Stimulated activated CD8-positive, alpha-beta memory T cell treated with anti-CD3 and anti-CD28 coated beads, Interleukin-15, amount 100 ng/mL, for 4 hours (primary cell): ENCODE measurements around the gene TSPAN6.

Source experiments
- DNase-seq, 2 donors: peaks; one replicate each; pipeline ENCODE4 v3.0.0-alpha.2; 2020; ENCODE audit warnings: low read depth in 2 of 2

TSPAN6 gene

DNA sequence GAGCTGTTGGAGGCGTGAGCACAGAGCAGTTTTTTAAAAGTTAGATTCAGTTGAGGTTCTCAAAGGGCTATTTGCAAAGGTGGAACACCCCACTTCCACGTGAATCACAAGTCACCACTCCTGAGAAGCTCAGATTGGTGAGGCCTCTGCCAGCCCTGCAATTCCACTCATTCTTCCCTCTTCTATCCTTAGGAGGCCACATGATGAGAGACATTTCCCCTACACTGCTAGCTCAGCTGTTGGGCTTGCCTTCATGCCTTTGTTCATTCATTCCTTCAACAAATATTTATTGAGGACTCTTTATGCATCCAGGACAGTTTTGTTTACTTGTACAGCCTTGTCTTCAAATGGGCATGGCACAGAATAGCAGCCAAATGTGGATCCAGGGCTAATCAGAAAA lies 11.1 kb upstream of the TSPAN6 start:
- DNase-seq = no peak

DNA sequence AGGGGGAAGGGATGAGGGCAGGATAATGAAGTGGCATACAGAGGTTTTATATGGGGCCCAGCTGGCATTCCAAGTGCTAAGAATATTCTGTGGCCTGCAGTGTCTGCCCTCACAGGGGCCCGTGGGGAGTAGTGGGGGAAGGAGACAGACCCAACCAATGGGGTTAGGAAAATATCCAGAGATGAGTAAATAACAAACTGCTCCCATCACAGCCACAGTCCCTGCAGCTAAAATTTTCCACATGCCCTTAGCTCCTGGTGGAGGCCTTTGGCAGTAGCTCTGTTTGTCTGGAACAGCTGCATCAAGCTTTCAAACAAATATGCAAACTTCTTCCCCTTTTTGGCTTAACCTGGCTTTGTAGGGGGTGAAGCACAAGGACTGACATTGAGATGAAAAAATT lies 10.5 kb upstream of the TSPAN6 start:
- DNase-seq = no peak

DNA sequence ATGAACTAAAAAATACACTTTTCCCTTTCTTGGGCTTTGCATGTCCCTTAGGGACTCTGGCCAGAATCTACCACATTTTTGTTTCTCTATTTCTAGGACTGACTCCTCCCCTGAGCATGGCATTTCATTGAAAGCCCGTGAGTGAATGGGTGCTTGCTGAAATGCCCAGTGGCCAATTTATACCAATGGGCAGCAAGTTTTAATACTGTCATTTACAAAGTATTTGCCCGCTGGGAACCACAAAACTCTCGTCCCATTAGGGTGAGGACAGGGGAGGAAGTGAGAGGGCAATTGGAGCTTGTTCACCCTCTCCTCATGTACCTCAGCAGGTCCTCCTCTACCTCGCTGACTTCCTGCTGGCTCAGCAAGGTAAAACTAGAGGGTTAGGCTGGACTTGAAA lies 8.5 kb upstream of the TSPAN6 start:
- DNase-seq = no peak

DNA sequence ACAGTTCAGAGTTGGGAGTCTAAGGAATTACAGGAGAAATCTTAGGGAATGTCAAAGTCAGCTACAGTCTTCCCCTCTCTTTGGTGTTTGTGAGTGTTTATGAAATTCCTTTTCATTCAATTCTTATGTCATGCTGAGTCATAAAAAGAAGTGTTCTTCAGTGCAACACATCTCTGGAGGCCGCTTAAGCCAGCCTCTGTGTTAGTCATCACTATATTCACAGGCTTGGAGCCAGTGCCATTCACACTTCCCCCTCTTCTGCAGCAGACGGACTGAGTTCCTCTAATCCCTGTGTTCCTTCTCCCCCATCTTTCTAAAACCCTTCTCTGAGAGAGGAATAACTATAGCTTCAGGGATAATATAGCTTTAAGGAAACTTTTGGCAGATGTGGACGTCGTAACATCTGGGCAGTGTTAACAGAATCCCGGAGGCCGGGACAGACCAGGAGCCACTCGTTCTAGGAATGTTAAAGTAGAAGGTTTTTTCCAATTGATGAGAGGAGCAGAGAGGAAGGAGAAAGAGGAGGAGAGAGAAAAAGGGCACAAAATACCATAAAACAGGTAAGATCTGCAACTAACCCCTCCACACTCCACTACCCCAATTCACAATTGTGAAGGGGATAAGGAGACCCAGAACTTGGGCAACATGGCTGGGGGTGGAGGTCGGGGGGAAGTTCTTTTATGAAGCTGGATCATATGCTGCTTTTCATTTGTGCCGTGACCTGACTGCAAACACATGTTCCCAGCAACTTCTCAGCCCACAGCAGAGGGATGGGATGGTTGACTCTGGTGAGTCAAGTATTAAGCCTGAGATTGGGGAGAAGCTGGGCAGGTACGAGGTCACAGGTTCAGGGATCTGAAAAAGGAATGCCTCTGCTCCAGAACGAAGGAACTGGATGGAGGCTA lies 7.6 kb upstream of the TSPAN6 start, which contains the start of gene SRPX2:
Gene SRPX2, plus strand, starts transcription at position 244 of the 905 bp plus-strand sequence. CDS start 2,124 bp downstream, outside the sequence.
- no peak for DNase-seq

DNA sequence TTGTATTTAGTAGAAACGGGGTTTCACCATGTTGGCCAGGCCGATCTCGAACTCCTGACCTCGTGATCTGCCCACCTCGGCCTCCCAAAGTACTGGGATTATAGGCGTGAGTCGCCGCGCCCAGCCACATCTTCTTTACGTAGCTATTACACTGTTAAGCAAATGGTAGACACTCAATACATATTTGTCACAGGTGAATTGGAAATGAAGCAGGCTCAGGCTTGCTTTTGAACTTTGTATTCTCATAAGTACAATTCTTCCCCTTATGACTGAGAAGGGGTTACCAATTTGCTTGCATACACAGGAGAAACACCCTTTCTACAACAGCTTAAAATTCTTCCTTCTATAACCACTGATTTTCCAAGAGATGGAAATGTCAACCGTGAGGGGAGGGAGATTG lies 6.6 kb upstream of the TSPAN6 start:
- no peak for DNase-seq

DNA sequence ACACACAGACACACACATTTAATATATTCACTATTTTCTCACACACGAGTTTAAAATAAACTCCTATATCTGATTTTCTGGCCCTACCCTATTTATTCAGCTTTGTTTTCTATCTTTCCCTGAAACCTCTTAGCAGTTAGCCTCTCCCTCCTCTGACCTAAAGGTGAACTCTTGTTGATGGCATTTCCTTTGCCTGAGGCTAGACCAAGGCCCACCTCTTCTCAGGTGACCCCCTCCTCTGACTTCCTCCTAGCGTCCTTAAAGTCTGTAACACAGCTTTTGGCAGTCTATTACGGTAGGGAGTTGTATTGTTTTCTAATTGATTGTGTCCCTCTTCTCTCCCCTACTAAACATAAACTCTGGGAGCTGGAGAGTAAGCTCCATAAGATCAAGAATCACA lies 5.7 kb upstream of the TSPAN6 start:
- DNase-seq = no peak

DNA sequence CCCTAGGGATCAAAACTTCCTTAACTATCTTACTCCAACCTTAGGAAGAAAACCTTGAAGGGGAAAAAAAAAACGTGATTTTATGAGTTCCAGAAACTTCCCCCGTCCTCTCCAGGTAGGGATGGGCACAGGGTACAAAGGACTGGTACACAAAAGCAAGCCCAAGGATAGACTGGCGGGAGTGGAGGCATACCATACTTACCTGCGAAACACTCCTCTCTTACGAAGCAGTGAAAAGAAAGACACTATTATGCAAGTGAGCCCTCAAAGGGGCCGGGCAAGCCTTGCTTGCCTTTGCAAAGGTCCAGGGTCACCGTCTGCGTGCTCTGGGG lies 651 bp downstream of the TSPAN6 start:
- DNase-seq = no peak

DNA sequence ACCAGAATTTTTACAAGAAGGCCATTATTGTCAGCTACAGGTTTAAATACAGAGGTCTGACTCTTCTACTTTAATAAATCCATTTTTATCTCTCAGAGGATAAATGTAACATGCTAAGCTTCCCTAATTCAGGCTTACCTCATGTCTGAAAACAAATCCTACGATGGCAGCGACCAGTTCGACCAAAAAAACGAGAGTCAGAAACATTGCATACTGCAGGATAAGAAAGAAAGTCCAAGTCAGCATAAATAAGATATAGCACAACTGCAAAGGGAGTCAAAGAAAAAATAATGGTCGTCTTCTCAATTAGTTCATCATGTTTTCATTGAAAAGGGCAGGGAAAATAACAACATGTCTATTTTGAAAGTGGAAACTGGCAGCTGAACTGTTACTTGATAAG lies 1.6 kb downstream of the TSPAN6 start:
- DNase-seq = no peak

DNA sequence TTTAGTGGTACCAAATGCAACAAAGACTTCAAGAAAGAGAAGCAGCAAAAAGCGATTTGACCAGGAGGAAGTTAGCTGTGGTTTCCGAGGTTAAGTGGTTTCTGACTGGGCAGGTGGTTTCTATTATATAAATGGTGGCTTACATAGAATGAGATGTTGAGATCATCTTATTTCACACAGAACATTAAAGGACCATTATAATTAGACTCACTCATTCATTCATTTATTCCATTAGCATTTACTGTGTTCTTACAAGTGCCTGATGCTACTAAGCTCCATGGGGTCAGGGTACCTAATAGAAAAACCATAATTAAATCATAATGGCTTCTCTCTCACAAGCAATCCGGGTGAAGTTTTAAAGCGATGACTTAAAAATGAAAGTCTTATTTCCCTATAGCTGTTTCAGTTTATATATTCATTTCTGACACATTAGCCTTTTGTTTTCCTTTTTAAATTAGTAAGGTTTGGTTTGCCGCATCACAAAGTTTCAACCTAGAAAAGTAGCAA lies 10.6 kb downstream of the TSPAN6 start:
- no peak for DNase-seq

DNA sequence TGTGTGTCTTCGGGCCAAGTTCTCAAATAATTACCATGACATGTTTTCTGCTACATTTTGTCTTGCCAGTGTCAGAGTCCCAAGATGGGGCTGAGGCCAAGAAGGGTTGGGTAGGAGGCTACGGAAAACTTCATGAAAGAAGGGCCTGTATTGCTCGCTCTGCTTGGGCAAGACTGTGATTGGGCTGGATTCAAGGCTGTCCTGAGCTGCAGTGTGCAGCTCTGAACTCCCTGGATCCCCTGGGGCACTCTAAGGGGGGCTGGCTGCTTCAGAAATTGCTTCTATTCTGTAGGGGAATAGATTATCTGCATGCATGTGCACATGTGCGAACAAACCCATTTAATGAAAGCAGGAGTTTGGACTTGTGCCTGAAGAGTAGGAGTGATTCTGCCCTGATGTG lies 13.6 kb downstream of the TSPAN6 start:
- no peak for DNase-seq

DNA sequence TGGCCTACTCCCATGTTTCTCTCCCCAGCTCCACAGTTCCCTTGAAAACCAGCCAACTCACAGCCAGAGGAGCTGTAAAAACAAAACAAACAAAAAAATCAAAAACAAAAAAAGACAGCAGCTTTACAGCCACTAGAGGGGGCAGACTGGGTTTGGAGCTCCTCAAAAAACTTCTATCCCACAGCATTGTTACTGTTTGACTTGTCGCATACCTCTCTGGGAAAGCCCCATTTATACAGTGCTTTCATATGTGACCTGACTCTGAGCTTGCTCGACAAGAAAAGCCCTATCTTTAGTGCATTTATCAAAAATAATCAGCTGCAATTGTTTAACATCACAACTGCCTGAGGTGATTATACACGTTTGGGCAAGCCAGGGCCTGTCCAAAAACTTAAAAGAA lies 21.6 kb downstream of the TSPAN6 start:
- no peak for DNase-seq

DNA sequence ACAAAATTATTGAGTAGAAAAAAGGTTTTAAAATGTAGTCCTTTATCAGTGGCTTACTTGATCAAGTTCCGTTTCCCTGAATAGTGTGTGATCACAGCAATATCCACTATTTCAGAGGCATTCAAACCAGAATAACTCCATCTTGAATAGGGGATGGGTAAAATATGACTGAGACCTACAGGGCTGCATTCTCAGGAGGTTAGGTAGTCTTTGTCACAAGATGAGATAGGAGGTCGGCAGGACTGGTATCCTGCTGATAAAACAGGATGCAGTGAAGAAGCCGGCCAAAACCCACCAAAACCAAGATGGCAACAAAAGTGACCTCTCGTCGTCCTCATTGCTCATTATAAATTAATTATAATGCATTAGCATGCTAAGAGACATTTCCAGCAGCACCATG lies 24.7 kb downstream of the TSPAN6 start:
- no peak for DNase-seq

DNA sequence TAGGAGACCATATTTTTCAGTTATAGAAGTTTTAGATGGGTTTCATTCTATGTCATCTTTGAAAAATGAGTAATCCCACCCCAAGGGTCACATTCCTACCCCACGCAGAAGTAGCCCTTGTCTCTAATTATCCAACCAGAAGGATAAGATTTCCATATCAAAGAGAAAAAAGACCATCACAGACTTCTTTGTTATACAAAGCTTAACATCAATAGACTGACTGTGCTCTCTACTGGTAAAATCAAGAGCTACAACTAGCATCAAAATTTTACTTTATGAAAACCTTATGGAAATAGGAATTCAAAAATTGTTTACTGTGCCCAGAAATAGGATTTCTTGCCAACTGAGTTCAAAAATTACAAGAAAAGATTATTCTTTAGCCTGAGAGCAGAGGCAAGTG lies 27.0 kb downstream of the TSPAN6 start:
- no peak for DNase-seq

DNA sequence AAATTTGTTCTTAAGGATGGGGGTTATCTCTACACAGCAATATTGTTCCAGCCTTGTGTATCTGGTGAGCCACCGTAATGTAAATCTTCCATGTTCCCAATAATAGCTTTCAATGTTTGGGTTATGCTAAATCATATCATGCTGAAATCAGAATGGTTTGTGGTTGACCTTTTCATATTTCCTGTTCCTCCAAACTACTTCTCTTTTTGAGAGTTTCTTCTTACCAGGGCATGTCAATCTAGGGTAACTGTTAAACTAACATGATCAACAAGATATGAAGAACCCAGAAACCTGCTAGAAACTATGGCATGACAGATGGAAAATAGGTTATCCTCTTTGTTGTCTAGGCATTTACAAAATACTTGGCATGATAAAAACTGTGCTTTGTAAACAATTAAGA lies 29.9 kb downstream of the TSPAN6 start:
- DNase-seq = no peak

DNA sequence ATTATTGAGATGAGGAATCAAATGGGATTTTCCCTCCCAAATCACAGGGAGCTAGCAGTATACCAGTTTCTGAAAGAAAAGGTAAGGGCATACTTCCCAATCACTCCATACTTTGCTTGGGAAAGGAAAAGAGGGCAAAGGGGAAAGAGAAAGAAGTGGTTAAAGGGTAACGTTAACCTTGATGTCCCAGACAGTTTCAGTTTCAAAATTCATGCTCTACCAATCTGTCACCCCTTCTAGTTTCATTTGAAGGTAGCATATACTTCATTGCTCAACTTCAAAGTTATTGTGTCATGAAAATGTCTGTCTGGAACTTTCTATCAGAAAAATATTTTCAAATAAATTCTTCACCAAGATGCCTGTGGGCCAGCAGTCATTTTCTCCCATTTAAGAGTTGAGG lies 35.8 kb downstream of the TSPAN6 start:
- no peak for DNase-seq

DNA sequence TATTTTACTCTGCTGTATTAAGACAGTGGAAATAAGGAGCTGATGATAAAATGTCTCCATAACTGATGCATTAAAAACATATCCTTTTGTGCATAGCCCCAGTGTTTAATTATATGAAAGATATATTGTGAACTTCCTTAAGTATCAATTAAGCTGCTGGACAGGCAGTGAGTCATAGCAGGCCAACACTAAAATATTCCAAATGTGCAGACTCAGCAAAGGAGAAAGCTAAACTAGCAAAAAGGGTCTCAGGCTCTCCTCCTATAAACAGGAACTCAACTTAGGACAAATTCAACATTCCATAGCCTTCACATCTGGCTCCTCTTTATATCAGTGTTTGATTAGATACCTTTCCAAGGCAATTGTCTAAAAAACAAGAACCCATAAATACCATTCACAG lies 36.3 kb downstream of the TSPAN6 start:
- DNase-seq = no peak

DNA sequence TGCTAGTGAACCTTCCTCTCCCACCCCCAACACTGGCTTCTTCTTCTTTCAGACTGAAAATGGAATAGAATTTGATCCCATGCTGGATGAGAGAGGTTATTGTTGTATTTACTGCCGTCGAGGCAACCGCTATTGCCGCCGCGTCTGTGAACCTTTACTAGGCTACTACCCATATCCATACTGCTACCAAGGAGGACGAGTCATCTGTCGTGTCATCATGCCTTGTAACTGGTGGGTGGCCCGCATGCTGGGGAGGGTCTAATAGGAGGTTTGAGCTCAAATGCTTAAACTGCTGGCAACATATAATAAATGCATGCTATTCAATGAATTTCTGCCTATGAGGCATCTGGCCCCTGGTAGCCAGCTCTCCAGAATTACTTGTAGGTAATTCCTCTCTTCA lies 37.1 kb downstream of the TSPAN6 start:
- DNase-seq = no peak

DNA sequence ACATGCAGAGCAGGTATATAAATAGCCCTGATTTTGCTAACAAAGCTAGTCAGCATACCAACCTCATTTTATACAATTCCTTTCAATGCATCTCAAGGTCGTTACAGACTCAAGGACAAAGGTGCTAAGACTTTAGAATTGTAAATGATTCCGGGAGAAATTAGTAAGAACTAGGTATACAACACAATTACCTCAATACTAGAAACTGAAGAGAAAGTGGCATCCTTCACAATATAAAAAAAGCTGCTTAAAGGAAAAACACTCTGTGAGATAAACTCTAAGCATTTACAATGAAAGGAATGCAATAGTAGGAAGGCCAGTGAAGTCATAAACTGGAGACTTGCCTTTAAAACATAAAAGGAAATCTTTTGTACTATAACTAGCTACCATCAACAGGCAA lies 40.0 kb downstream of the TSPAN6 start:
- no peak for DNase-seq

DNA sequence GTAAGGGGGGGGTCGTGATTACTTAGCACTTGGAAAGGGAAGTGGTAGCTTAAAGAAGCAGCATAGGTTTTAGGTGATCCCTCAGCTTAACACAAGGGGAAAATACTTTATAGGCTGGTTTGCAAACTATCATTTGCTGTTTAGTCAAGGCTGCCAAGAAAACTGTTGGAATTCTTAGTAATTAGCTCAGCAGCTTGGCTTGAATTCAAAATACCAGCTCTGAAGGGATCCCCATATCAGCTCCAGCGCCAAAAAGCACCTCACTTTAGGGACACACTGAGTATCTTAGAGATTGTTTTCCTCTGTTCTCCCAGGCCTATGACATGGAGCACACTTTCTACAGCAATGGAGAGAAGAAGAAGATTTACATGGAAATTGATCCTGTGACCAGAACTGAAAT lies 43.0 kb downstream of the TSPAN6 start:
- DNase-seq = no peak

DNA sequence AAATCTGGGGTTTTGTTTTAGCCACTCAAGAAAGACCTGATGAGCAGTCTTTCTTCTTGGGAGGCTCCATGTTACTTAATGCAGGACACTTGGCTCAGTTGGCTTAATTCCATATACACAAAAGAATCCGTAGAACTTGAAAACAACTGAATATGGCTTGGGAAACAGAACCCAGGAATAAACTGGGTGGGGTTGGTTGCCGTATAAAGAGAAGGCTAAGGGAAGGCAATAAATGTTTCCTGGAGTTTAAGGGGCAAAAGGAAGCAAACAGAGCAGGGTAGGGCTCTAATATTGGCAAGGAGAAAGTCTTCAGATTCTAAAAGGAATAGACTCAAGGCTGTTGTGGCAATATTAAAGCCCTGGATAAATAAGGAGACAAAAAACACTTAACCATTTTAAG lies 43.5 kb downstream of the TSPAN6 start:
- no peak for DNase-seq

DNA sequence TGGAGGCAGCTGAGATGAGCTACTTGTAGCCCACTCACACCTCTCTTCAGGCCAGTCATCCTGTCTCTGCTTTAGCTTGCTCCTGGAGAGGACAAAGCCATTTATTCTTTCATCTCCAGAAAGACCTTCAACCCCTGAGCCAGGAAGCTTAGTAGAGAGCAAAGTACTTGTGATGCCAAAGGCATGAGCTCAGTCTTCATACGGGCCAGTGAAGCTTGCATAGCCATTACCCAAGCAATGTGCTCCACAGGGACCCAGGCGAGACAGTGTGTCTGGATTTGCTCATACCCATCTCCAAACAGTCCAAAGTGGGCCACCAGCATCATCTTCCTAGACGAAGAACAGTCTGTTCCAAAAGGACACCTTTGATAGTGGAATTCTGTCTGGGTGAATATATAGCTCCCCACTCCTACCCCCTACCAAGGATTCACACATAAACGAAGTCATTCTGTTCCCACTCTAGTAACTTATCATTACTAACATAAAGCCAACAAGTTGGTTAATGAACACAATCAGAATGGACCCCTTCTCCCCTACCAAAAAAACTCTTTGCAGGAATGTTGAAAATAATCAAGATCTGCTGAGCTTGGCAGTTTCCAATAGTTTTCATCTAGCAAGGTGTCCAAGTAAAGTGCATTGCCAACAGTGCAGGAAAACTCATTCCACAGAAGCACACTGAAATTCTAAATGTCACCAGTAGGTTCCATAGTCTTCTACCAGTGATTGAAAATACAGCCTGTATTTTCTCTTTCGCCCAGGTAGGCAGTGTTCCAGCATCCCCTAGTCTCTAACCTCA lies 45.2 kb downstream of the TSPAN6 start:
- no peak for DNase-seq

DNA sequence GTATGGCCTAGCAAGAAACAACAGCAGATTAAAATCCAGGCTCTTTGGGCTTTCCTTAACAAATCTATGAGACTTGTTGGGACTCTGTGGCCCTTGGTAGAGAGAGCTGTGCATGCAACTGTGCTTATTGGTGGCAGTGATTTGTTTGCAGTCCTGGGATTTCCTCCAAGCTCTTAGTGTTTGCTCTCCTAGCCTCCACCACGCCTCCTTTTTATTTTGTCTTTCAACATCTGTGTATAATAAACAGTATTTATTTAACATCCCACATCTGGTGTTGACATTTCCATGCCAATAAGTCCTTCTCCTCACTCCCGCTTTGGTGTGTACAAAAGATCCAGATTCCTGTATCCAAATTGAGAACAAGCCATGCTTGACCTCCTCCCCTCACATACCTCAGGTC lies 48.7 kb downstream of the TSPAN6 start:
- no peak for DNase-seq

DNA sequence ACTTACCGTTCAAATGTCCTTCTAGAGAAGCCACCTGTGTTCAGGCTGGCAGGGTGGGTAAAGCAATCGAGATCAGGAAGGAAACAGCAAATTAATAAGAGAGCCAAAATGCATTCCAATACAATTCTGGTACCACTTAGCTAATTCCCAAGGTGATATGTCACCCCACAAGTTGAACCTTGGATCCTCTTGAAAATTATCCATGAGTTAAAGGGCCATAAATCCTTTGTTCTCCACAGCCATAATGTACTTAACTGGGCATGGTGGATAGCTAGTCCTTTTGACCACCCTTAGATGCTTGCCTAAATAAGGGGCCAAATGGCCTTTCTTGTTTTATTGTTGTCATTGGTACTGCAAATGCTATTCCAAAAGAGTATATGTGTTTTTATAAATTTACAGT lies 49.9 kb downstream of the TSPAN6 start:
- no peak for DNase-seq
